Measurements from ENCODE around the gene ANAPC7.

DNA sequence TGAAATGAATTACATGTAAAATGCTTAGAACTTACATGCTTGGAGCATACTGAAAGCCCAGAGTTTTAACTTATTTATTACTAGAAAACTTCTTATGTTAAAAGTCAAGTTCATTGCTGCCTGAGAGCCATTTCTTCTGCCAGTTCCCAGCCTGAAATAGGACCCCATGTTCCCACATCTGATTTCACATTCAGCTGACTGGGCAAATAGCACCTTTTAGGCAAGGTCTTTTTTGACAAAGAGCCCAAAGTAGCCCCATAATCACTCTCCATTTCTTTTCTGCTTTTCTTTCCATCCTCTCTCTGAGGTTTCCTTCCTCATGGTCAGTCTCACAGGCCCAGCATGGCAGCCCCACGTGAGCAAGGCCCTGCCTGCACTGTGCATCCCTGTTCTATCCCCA is 47.8 kb upstream of the ANAPC7 start:
- TF ChIP-seq EGR1 (IDR thresholded peaks at IDR 0.05) (no peak), RAD21 (IDR thresholded peaks at IDR 0.05; ENCODE audit: low read depth) (no peak), EP300 (IDR thresholded peaks at IDR 0.05; ENCODE audit: borderline replicate concordance) (no peak), MAX (IDR thresholded peaks at IDR 0.05) (no peak), TCF12 (IDR thresholded peaks at IDR 0.05; ENCODE audit: low read depth) (no peak), ZBTB7A (IDR thresholded peaks at IDR 0.05; ENCODE audit: low read depth) (no peak), TAF1 (IDR thresholded peaks at IDR 0.05; ENCODE audit: low read depth) (no peak), NFIC (IDR thresholded peaks at IDR 0.05) (no peak), REST (IDR thresholded peaks at IDR 0.05; ENCODE audit: low read depth) (no peak)
